IMR-90 (cell line): Measurements from ENCODE around the gene MICU1. TPM values are rescaled to one million over a fixed set of nuclear protein-coding genes. Genes with fewer than 3 reads are reported as not detected.

ENCODE experiments used
- ATAC-seq: fragments of 200-7000 bp; cut with Tn5 transposase; 2 replicates; pipeline ENCODE4 v1.9.1; 2020; ENCODE audit warnings: low read depth, mild to moderate bottlenecking, moderate library complexity
- BruUV-seq: library from RNA; stranded (reverse); fragments of 400-500 nt; replicated peaks from 2 replicates; lab custom pipeline; 2021; lab: Mats Ljungman, UMichigan
- CTCF ChIA-PET: fragments of 300-600 bp; formaldehyde crosslinking; extraction: SDS; loops from one replicate; lab custom pipeline; 2021; ENCODE audit warnings: antibody characterized with exemption; lab: Yijun Ruan, JAX
- POLR2A ChIA-PET: fragments of 300-600 bp; sonication (Branson Sonifier 250); formaldehyde crosslinking; loops from one replicate; lab custom pipeline; 2022; ENCODE audit warnings: antibody characterized with exemption; ENCODE audit not compliant: unreplicated experiment; lab: Charles Lee
- DNase-seq: peaks from one replicate; pipeline ENCODE4 v3.0.0; 2013
- H2AFZ ChIP-seq: replicated peaks from 2 replicates; pipeline ENCODE3; 2013; ENCODE audit warnings: low read length, mild to moderate bottlenecking; ENCODE audit not compliant: poor library complexity
- H2AK5ac ChIP-seq: 2 replicates; pipeline ENCODE4 v1.6.1; 2013; ENCODE audit warnings: low read depth, low read length, inconsistent platforms
- H2AK9ac ChIP-seq: replicated peaks from 2 replicates; pipeline ENCODE3; 2013; ENCODE audit warnings: mild to moderate bottlenecking, low read depth, low read length, moderate library complexity; ENCODE audit not compliant: poor library complexity
- H2BK120ac ChIP-seq: 2 replicates; pipeline ENCODE4 v1.6.1; 2013; ENCODE audit warnings: low read depth, low read length, inconsistent platforms
- H2BK15ac ChIP-seq: 3 replicates; pipeline ENCODE4 v1.6.1; 2013; ENCODE audit warnings: low read depth, low read length, inconsistent platforms
- H2BK20ac ChIP-seq: 2 replicates; pipeline ENCODE4 v1.6.1; 2013; ENCODE audit warnings: low read depth, mild to moderate bottlenecking, inconsistent platforms, low read length, moderate library complexity
- H2BK5ac ChIP-seq: 2 replicates; pipeline ENCODE4 v1.6.1; 2013; ENCODE audit warnings: mild to moderate bottlenecking, low read depth, low read length, inconsistent platforms; ENCODE audit not compliant: poor library complexity, severe bottlenecking
- H3K14ac ChIP-seq: replicated peaks from 2 replicates; pipeline ENCODE4 v1.6.1; 2013; ENCODE audit warnings: low read depth, low read length, inconsistent platforms
- H3K18ac ChIP-seq: 2 replicates; pipeline ENCODE4 v1.6.1; 2013; ENCODE audit warnings: low read depth, low read length, control low read depth
- H3K23ac ChIP-seq: 2 replicates; pipeline ENCODE4 v1.6.1; 2013; ENCODE audit warnings: low read depth, low read length, inconsistent platforms
- H3K27ac ChIP-seq: 2 replicates; pipeline ENCODE4 v1.5.1; 2013; ENCODE audit warnings: mild to moderate bottlenecking, control low read depth, low read length; ENCODE audit not compliant: insufficient read depth
- H3K27me3 ChIP-seq: 2 replicates; pipeline ENCODE4 v1.6.1; 2013; ENCODE audit warnings: low read length; ENCODE audit not compliant: control insufficient read depth, insufficient read depth
- H3K36me3 ChIP-seq: 2 replicates; pipeline ENCODE4 v1.6.1; 2013; ENCODE audit warnings: low read length, mixed read lengths; ENCODE audit not compliant: control insufficient read depth, insufficient read depth
- H3K4ac ChIP-seq: 2 replicates; pipeline ENCODE4 v1.6.1; 2013; ENCODE audit warnings: low read depth, low read length, inconsistent platforms
- H3K4me1 ChIP-seq: 2 replicates; pipeline ENCODE4 v1.6.1; 2013; ENCODE audit warnings: low read length, mixed read lengths; ENCODE audit not compliant: control insufficient read depth, insufficient read depth
- H3K4me2 ChIP-seq: 2 replicates; pipeline ENCODE4 v1.6.1; 2013; ENCODE audit warnings: low read depth, mild to moderate bottlenecking, control low read depth, low read length, moderate library complexity
- H3K4me3 ChIP-seq: 2 replicates; pipeline ENCODE4 v1.5.1; 2013; ENCODE audit warnings: low read depth, mild to moderate bottlenecking, control low read depth, low read length, moderate library complexity; ENCODE audit not compliant: insufficient read depth
- H3K56ac ChIP-seq: 2 replicates; pipeline ENCODE4 v1.6.1; 2013; ENCODE audit warnings: low read length, inconsistent platforms; ENCODE audit not compliant: insufficient read depth; ENCODE audit errors: extremely low read depth
- H3K79me1 ChIP-seq, 2 experiments: 2 replicates each; pipeline ENCODE4 v1.6.1; 2013; ENCODE audit warnings: low read length in 2 of 2, inconsistent platforms in 1 of 2, low read depth in 1 of 2
- H3K9ac ChIP-seq: 2 replicates; pipeline ENCODE4 v1.6.1; 2013; ENCODE audit warnings: low read depth, low read length, control low read depth
- H3K9me1 ChIP-seq: 2 replicates; pipeline ENCODE4 v1.6.1; 2013; ENCODE audit warnings: low read length, inconsistent platforms; ENCODE audit not compliant: insufficient read depth
- H3K9me3 ChIP-seq: 2 replicates; pipeline ENCODE4 v1.6.1; 2013; ENCODE audit warnings: low read length; ENCODE audit not compliant: control insufficient read depth, insufficient read depth
- H4K20me1 ChIP-seq: 2 replicates; pipeline ENCODE4 v1.6.1; 2013; ENCODE audit warnings: low read length, inconsistent platforms; ENCODE audit not compliant: insufficient read depth
- H4K5ac ChIP-seq: 2 replicates; pipeline ENCODE4 v1.6.1; 2013; ENCODE audit warnings: mild to moderate bottlenecking, low read depth, low read length, control low read depth
- H4K8ac ChIP-seq, 2 experiments: 2 replicates each; pipeline ENCODE4 v1.6.1; 2013; ENCODE audit warnings: low read depth in 2 of 2, low read length in 2 of 2, control low read depth in 1 of 2, inconsistent platforms in 1 of 2
- H4K91ac ChIP-seq: 2 replicates; pipeline ENCODE4 v1.6.1; 2013; ENCODE audit warnings: low read depth, low read length, inconsistent platforms; ENCODE audit not compliant: insufficient read depth
- BHLHE40 ChIP-seq: fragments of 150-350 bp; IDR thresholded peaks from 2 replicates; pipeline ENCODE4 v1.6.1; 2016; ENCODE audit warnings: mild to moderate bottlenecking, low read depth, low read length
- CEBPB ChIP-seq: IDR thresholded peaks from 2 replicates; pipeline ENCODE4 v1.6.1; 2012; ENCODE audit warnings: low read depth, low read length, improper control_type of control experiment
- MAFK ChIP-seq: IDR thresholded peaks from 2 replicates; pipeline ENCODE4 v1.6.1; 2012; ENCODE audit warnings: low read depth, low read length, improper control_type of control experiment
- MAZ ChIP-seq: IDR thresholded peaks from 2 replicates; pipeline ENCODE4 v1.6.1; 2012; ENCODE audit warnings: low read depth, mild to moderate bottlenecking, low read length, improper control_type of control experiment, moderate library complexity, borderline replicate concordance
- RFX5 ChIP-seq: IDR thresholded peaks from 2 replicates; pipeline ENCODE4 v1.8.0; 2012; ENCODE audit warnings: low read depth, mild to moderate bottlenecking, low read length, moderate library complexity
- SMC3 ChIP-seq: fragments of 150-350 bp; IDR thresholded peaks from 2 replicates; pipeline ENCODE4 v1.6.1; 2016; ENCODE audit warnings: low read depth, mild to moderate bottlenecking, antibody characterized with exemption, low read length, moderate library complexity
- WGBS, 2 experiments: methylation state at CpG; one replicate each; pipeline versions ENCODE4 v1.1.5 to v1.1.7; 2013; ENCODE audit warnings: missing lambda C conversion rate in 2 of 2; ENCODE audit not compliant: insufficient read length in 1 of 2; ENCODE audit errors: extremely low coverage in 2 of 2; 5-methylcytosine and 5-hydroxymethylcytosine counted together
- dilution Hi-C: fragments of 300-500 bp; cut with HindIII; formaldehyde crosslinking; loops from one replicate; pipeline ENCODE4 v1.14.3; 2018; ENCODE audit warnings: low sequenced_read_pairs; ENCODE audit not compliant: unreplicated experiment
- in situ Hi-C: fragments of 300-500 bp; cut with MboI; formaldehyde crosslinking; loops from 3 replicates; pipeline ENCODE4 v1.14.3; 2019; ENCODE audit warnings: low sequenced_read_pairs, inconsistent platforms, mixed read lengths
- intact Hi-C: fragments of 100-400 bp; cut with micrococcal nuclease; formaldehyde crosslinking; loops from 2 replicates; pipeline ENCODE4 v1.10.0; 2022
- polyA plus RNA-seq, 3 experiments: library from polyadenylated mRNA; depleted of rRNA; stranded (reverse); fragments of >200 nt; gene quantifications; 2 replicates each; pipeline ENCODE4 v1.2.3, GENCODE V29; 2012; ENCODE audit warnings: low replicate concordance in 1 of 3
- total RNA-seq: library from RNA; depleted of rRNA; stranded (reverse); fragments of >200 nt; gene quantifications from 2 replicates; pipeline ENCODE4 v1.2.3, GENCODE V29; 2012
- TF ChIP-seq, protein P1 (sequence below): fragments of 150-350 bp; IDR thresholded peaks from 2 replicates; pipeline ENCODE4 v1.6.1; 2017; ENCODE audit warnings: mild to moderate bottlenecking, antibody characterized with exemption, low read length, low read depth

Gene MICU1
- total and polyA plus RNA-seq, 2 of the 4 experiments (the other 2 are of a cell fraction) = 43.6 to 44.7 TPM

DNA sequence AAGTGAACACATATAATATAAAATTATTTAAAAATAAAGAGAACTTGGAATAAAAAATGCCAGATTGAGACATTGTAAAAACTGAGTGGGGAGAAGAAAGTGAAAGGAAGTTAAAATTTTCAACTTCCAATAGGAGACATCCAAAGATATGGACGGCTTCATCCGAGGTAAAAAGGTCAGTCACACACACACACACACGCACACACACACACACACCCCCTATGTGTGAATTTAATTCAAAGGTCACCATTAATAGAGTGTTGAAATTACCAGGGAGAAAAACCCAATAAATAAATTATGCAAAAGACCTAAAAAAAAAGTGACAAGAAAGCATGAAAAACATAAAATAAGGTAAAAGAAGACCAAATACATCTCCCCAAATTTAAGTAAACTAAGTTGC is 140.2 kb downstream of the MICU1 start:
- WGBS, 2 experiments = no CpG with 5 or more reads among the region's 3 CpGs
- dilution Hi-C loops = no loop called here
- H3K18ac ChIP-seq = no peak overlapping the region
- H3K9me3 ChIP-seq = no peaks in the 10 kb centered on the region
- in situ Hi-C loops = no loop called here
- DNase-seq = no peak
- H3K27me3 ChIP-seq = no peaks in the 10 kb centered on the region
- intact Hi-C loops = no loop called here
- H3K79me1 ChIP-seq = peaks cover 0 to 5% of the 10 kb centered on the region in 2 experiments; a peak in 3 of 4 replicates
- H4K20me1 ChIP-seq = no peaks in the 10 kb centered on the region
- H3K9ac ChIP-seq = no peak overlapping the region
- H2AFZ ChIP-seq = no peak overlapping the region
- no peak overlapping the region for H3K4me3 ChIP-seq
- H2BK120ac ChIP-seq = no peak overlapping the region
- no peak overlapping the region for H4K91ac ChIP-seq
- no peak overlapping the region for H4K5ac ChIP-seq
- no peak overlapping the region for H2BK15ac ChIP-seq
- no peak overlapping the region for H3K56ac ChIP-seq
- no peak overlapping the region for H3K27ac ChIP-seq
- POLR2A ChIA-PET = no interaction called here
- BruUV-seq = no TSS peak
- CTCF ChIA-PET = no interaction called here
- no peak overlapping the region for H3K23ac ChIP-seq
- H4K8ac ChIP-seq = no peak overlapping the region
- peaks cover 4% of the 10 kb centered on the region; the same call in 1 of the 2 replicates for H3K36me3 ChIP-seq
- no peak overlapping the region for H2AK5ac ChIP-seq
- peaks cover 4% of the 10 kb centered on the region for H3K4me1 ChIP-seq
- no peak overlapping the region for H2BK20ac ChIP-seq
- no peak overlapping the region for H3K14ac ChIP-seq
- no peak overlapping the region for H2AK9ac ChIP-seq
- H2BK5ac ChIP-seq = no peak overlapping the region
- H3K4ac ChIP-seq = no peak overlapping the region
- H3K9me1 ChIP-seq = peaks cover 5% of the 10 kb centered on the region
- ATAC-seq = no peak
- no peak overlapping the region for H3K4me2 ChIP-seq
- TF ChIP-seq, protein P1, sequence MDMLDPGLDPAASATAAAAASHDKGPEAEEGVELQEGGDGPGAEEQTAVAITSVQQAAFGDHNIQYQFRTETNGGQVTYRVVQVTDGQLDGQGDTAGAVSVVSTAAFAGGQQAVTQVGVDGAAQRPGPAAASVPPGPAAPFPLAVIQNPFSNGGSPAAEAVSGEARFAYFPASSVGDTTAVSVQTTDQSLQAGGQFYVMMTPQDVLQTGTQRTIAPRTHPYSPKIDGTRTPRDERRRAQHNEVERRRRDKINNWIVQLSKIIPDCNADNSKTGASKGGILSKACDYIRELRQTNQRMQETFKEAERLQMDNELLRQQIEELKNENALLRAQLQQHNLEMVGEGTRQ = no peak
- TF ChIP-seq BHLHE40 = no peak
- no peak for TF ChIP-seq MAFK
- no peak for TF ChIP-seq CEBPB
- no peak for TF ChIP-seq RFX5
- no peak for TF ChIP-seq MAZ
- TF ChIP-seq SMC3 = no peak
